Stimulated activated CD4-positive, alpha-beta T cell treated with anti-CD3 and anti-CD28 coated beads, Interleukin-1b, Interleukin-23, amount 100 ng/mL, for 48 hours (primary cell): ENCODE results near the gene MED13L.
"Not testable (repeated sequence)": the region's sequence is repeated elsewhere in the genome, so short reads cannot be mapped to it uniquely, and the experiment has no call there.

Source experiments
- DNase-seq: peaks from one replicate; pipeline ENCODE4 v3.0.0-alpha.2; 2020

MED13L gene

DNA sequence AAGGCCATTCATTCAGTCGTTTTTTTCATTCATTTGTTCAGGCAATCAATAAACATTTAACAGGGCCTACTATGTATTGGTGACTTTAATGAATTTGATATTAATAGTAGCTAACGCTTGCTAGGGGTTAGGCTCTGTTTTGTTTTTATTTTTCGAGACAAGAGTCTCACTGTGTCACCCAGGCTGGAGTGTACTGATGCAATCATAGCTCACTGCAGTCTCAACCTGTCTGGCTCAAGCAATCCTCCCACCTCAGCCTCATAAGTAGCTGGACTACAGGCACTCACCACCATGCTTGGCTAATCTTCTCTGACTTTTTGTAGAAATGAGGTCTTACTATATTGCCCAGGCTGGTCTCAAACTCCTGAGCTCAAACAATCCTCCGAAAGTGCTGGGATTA, 25.6 kb upstream of the MED13L start:
- no peak for DNase-seq

DNA sequence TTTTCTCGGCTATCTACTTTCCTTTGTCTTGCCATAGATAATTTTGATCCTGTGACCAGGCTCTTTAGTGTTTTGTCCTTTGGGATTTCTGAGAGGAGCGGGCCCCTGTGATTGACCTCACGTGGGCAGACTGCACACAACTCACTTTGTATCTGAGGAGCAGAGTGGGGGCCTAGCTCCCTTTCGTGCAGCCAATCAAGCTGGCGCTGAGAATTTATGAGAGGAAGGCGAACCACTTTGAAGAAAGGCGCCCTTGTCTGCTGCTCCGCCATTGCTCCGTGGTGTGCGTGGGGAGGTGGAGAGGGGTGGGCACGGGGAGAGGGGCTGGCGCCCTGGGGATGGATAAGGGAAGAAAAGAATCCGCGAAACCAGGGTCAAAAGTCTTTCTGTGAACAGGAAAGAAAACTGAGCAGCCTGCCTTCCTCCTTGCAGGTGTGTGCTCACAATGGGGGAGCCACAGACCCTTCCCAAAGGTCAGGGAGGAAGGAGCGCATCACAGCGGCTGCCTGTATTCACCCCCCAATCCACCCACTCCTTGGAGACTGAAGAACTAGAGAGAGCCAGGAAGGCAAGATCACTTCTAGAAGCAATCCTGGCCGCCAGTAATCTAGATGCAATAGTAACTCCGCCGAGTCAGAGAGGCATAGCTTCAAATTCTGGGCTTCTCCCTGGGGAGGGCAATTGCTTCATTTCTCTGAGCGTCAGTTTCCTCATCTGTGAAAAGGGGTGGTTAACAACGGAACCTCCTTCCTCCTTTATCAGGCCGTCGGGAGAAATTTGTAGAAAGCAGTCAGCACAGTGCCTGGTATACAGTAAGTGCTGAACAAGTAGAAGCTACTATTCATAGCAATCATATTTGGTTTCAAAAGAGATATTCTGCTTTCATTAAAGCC, 24.9 kb upstream of the MED13L start:
- no peak for DNase-seq

GRCh38 chr12:116301621-116302020, 24.1 kb upstream of the MED13L start:
- no peak for DNase-seq

DNA sequence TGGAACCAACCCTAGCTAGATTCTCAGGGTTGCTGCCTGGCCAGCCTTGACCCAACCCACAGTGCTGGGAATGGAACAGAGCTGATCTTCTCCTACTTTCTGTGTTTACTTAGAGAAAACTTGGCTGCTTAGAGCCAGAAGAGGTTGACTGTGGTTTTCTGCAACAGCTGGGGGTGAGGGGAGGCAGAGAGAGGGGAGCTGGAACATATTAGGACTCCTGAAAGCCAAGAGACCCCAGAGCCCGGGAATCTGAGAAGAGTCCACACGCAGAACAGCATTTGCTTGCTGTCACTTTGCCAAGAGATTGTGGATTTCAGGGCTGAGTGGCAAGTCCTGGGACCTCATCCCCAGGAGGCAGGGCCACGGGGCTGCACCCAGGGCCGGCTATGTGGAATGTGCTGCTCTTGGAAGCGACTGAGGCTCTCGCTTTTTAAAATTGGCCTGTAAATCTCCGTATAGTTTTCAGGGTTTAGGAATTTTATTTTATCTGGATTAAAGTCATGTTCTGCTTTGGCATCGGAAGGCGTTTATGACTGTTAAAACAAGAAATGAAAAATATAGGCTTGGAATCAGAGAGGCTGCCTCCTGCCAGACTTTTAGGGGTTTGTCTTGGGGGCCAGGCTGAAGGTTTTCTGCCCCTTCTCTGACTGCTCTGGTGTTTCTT, 22.3 kb upstream of the MED13L start:
- DNase-seq, result no peak

DNA sequence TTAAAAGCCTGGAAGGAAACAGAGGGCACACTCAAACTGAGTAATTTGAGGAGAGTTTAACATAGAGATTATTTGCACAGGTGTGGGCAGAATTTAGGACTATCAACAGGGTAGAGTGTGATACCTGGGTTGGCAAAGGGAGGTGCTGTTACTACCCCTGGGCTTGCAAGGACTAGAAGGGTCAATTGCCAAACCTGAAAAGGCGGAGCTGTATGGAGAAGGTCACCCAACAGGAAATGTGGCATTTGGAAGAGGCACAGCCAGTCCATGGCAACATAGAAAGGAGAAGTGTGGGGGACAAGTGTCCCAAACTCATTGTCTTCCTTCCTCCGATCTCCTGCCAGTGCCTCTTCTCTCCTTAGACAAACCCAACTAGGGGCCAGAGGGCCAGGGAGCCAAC, 21.6 kb upstream of the MED13L start:
- DNase-seq, result no peak

DNA sequence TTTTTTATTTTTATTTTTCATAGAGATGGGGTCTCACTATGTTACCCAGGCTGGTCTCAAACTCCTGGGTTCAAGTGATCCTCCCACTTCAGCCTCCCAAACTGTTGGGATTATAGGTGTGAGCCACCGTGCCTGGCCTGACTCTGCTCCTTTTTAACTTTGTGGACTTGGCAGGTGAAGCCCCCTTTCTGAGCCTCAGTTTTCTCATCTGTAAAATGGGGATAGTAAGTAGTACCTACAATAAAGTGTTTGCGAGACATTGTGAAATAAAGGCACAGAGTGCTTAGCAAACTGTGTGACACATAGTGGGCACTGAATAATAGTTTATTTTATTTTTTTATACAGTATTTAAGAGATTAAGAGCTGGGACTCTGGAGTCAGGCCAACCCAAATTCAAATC, 21.1 kb upstream of the MED13L start:
- no peak for DNase-seq

GRCh38 chr12:116297224-116297834, 19.8 kb upstream of the MED13L start:
- DNase-seq, result no peak

GRCh38 chr12:116295327-116296263, 18.1 kb upstream of the MED13L start:
- no peak for DNase-seq

GRCh38 chr12:116294454-116295165, 17.1 kb upstream of the MED13L start:
- DNase-seq, result no peak

- DNase-seq, result no peak
Measured at GRCh38 chr12:116293687-116294453, 16.4 kb upstream of the MED13L start.

DNA sequence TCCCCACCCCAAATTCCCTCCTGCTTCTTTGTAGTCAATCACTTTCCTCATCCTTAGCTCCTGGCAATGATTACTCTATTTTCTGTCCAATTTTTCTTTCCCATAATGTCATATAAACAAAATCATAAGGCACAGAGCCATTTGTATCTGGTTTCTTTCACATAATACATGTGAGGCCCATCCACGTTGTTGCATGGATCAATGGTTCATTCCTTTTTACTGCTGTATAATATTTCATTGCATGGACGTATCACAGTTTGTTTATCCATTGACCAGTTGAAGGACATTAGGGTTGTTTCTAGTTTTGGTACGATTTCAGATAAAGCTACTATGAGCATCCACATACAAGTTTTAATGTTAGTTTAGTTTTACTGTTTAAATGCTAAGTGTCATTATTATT, 13.7 kb upstream of the MED13L start:
- no peak for DNase-seq

GRCh38 chr12:116288735-116289134, 11.2 kb upstream of the MED13L start:
- no peak for DNase-seq

- no peak for DNase-seq
Measured at GRCh38 chr12:116287842-116288301, 10.4 kb upstream of the MED13L start.

DNA sequence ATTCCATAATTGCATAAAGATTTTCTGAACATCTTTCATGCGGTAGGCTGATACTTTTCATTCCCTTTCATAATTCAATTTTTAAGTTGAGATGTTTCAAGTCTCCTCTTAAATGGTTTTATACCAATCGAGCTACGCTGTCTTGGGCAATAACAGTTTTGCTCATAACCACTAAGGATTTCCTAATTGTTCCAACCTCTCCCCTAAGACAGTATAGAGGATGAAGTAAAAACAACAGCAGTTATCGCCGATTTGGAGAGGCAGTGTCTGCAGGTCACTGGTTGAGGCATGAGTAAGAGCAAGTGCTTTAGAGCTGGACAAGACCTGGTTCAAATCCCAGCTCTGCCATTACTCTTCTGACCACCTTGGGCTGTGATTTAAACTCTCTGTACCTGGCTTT, 6.9 kb upstream of the MED13L start:
- no peak for DNase-seq

DNA sequence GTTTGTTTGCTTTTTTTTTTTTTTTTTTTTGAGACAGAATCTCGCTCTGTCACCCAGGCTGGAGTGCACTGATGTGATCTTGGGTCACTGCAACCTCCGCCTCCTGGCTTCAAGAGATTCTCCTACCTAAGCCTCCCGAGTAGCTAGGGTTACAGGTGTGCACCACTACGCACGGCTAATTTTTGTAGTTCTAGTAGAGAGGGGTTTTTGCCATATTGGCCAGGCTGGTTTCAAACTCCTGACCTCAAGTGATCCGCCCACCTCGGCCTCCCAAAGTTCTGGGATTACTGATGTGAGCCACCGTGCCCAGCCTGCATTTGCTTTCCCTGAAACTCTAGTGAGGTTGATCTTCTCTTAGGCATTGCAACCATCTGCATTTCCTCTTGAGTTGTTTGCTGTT, 6.4 kb upstream of the MED13L start:
- not testable (repeated sequence) for DNase-seq

GRCh38 chr12:116282371-116283286, 5.1 kb upstream of the MED13L start:
- DNase-seq, result no peak

DNA sequence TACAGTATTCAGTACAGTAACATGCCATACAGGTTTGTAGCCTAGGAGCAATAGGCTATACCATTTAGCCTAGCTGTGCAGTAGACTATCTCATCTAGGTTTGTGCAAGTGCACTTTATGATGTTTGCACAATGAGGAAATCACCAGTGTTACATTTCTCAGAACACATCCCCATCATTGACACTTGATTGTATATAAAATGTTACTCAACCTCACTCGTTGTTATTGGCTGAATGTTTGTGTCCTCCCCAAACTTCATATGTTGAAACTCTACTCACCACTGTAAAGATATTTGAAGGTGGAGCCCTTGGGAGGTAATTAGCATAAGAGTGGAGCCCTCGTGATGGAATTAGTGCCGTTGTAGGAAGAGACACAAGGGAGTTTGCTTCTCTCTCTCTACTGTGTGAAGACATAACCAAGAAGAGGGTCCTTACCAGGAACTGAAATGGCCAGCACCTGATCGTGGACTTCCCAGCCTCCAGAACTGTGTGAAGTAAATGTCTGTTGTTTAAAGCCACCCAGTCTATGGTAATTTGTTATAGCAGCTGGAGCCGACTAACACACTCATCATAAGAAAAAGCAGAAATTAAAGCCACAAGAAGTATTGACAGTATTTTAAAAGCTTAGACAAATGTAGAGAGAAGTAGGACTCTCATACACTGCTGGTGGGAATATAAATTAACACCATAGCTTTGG, 3.2 kb upstream of the MED13L start:
- no peak for DNase-seq

DNA sequence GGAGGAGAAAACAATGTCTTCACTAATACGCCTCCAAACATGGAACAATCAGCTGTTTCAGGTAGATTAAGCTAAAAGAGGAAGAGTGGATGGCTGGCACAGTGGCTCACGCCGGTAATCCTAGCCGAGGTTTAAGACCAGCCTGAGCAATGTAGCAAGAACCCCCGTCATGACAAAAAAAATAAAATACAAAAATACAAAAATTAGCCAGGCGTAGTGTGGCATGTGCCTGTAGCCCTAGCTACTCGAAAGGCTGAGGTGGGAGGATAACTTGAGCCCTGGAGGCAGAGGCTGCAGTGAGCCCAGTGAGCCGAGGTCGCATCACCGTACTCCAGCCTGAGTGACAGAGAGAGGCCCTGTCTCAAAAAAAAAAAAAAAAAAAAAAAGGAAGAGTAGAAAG, 1.2 kb upstream of the MED13L start:
- DNase-seq, result no peak

GRCh38 chr12:116278279-116278626, 760 bp upstream of the MED13L start:
- DNase-seq, result no peak
